ENCODE measurements around the gene SHOC1.
"Not testable (repeated sequence)": the region's sequence is repeated elsewhere in the genome, so short reads cannot be mapped to it uniquely, and the experiment has no call there.

SHOC1 gene

DNA sequence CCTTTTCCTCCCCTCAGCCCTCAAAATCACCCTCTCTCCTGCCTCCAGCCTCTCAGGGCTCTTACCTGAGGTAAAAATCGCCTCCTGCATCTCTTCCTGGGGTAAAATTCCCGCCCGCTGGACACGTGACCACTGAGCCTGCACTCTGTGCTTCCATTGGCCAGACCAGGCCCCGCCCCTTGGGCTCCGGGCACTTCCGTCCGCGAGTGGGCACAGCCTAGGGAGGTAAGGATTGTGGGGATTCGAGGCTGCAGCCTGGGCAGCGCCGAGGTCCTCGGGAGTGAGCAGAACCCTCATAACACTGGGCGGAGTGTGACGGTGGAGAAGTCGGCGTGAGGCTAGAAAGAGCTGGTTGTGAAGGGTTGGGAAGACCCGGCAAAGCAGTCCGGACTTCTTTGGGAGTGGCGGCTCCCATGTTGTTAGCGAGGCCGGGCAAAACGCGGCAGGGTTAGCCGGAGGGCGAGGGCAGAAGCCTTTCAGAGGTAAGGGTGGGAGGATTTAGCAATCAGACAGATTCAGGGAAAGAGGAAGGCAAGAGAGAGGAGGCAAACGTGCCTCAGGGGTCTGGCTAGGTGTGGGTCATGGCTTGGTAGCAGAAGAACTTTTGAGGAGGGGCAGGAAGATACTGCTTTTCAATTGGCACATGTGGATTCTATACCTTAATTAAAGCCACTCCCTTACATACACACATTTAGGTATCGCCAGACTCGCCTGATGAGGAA lies at the start of gene SHOC1:
Gene SHOC1 (minus strand): TSS at position 103 of the 722 bp plus-strand sequence. CDS start 3,519 bp downstream, outside the sequence.
- DNase-seq (ENCODE audit: low spot score) = no peak

DNA sequence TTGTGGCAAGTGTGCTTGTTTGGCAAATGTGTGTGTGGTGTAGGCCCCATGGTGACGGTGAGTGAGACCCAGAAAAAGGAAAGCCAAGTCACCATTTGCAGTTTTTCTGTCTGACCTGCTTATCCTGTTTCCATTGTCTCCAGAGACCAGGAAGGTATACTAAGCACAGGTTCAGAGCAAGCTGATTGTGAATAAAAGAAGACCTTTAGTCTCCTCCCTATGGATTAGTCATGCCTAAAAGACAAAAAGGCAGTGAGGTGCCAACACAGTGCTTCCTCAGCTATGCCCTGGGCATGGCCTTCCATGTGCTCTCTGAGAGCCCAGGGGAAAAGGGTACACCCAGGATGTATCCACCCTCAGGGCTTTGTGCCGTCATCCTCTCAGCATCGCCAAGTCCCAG lies 49.2 kb upstream of the SHOC1 start:
- DNase-seq (ENCODE audit: low spot score) = no peak

DNA sequence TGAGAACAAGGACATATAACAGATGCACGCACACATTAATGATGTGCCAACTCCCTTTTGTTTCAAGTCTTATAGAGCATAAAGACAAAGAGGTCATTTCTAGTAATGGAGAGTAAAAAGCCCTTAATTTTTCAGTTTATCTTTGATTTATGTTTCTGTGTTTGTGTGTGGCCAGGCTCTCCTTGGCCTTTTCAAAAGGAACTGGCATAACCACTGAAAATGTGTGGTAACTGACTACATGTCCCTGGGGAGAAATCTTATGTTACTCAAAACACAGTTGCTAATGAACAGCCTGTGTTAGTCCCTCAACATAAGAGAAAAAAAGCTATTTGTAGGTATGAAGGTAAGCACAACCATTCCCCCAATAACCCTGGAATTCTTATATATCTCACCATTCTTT lies 47.6 kb upstream of the SHOC1 start:
- DNase-seq (ENCODE audit: low spot score) = no peak

GRCh38 chr9:111840442-111840841 lies 45.7 kb upstream of the SHOC1 start:
- no peak for DNase-seq (ENCODE audit: low spot score)

DNA sequence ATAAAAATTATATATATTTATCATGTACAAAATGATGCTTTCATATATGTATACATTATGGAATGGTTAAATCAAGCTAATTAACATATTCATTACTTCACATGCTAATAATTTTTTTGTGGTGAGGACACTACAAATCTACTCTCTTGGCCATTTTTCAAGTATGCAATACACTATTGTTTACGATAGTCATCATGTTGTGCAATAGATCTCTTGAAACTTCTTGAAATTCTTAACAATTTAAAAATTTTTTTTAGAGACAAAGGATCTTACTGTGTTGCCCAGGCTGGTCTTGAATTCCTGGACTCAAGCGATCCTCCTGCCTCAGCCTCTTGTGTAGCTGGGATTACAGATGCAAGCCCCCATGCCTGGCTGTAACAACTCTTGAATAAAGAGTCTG lies 45.2 kb upstream of the SHOC1 start:
- no peak for DNase-seq (ENCODE audit: low spot score)

DNA sequence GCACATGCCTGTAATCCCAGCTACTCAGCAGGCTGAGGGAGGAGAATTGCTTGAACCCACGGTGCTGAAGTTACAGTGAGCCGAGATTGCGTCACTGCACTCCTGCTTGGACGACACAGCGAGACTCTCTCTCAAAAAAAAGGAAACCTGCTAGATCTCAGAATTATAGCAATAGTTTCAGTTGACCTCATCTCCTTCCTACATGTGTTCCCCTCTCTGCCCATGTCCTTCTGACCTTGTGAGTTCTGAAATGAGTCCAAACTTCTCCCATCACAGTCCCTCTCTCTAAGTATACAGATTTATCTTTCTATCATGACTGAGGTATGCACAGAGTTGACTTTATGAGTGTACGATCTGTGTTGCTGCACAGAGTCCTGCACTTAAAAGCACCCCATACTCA lies 44.6 kb upstream of the SHOC1 start:
- DNase-seq (ENCODE audit: low spot score) = no peak

GRCh38 chr9:111838439-111838838 lies 43.7 kb upstream of the SHOC1 start:
- no peak for DNase-seq (ENCODE audit: low spot score)

GRCh38 chr9:111836311-111836710 lies 41.6 kb upstream of the SHOC1 start:
- DNase-seq (ENCODE audit: low spot score) = no peak

- DNase-seq (ENCODE audit: low spot score) = no peak
These were observed 39.2 kb upstream of the SHOC1 start for GRCh38 chr9:111833941-111834340.

GRCh38 chr9:111832449-111832848 lies 37.7 kb upstream of the SHOC1 start:
- no peak for DNase-seq (ENCODE audit: low spot score)

- no peak for DNase-seq (ENCODE audit: low spot score)
These were observed 36.8 kb upstream of the SHOC1 start for GRCh38 chr9:111831371-111832108.

DNA sequence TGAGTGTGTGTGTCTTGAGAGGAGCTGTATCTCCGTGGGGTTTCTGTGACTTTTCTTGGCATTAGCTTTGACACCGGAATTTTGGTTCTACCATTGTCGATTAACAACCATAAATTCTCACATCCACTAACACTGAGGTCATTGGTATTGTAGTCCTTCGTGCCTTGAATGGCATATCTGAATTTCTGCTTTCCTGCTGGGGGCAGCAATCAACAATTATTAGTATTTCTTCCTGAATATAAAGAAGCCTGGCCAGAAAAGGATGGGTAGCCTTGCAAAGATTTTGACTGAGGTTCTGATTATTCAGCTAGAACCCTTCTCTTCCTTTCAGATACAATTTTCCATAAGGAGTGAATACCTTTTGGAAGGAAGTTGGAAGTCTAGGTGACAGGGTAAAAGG lies 33.5 kb upstream of the SHOC1 start:
- DNase-seq (ENCODE audit: low spot score) = no peak

DNA sequence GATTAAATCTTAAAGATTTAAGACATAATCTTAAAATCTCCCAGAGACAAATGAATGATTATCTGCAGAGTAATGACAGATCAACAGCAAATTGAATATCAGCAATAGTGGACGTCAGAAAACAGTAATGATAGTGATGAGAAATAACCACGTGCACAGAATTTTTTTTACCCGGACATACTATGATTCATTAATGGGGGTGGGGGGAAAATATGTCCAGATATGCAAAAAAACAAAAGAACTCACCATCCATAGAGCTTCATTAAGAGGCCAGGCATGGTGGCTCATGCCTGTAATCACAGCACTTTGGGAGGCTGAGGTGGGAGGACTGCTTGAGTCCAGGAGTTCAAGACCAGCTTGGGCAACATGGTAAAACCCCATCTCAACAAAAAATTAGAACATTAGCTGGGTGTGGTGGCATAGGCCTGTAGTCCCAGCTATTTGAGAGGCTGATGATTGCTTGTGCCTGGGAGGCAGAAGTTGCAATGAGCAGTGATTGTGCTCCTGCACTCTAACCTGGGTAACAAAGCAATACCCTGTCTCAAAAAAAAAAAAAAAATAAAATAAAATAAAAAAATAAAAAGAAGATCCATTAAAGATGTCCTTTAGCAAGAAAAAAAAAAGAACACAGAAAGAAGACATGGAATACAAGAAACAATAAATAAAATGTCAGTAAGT lies 30.9 kb upstream of the SHOC1 start:
- no peak for DNase-seq (ENCODE audit: low spot score)

- no peak for DNase-seq (ENCODE audit: low spot score)
These were observed 26.3 kb upstream of the SHOC1 start for GRCh38 chr9:111821006-111821528.

DNA sequence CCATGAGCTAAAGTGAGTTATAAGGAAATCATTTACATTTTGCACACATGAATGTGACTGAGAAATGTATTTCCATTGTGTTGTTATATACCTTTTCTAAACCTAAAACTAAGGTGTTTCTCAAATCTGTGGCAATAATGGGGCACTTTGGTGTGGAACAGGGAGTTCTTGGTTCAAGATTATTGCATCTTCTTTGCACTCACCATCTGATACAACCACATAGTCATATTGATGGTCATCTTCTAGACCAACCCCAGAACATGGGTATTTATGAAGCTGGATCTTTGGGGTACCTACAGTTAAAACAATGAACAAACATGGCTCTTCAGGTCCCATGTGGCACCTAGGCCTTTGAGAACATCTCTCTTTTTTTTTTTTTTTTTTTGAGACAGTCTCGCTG lies 24.6 kb upstream of the SHOC1 start:
- no peak for DNase-seq (ENCODE audit: low spot score)

GRCh38 chr9:111815285-111816070 lies 20.7 kb upstream of the SHOC1 start:
- no peak for DNase-seq (ENCODE audit: low spot score)

- DNase-seq (ENCODE audit: low spot score) = no peak
These were observed 17.6 kb upstream of the SHOC1 start for GRCh38 chr9:111812337-111812736.

- DNase-seq (ENCODE audit: low spot score) = no peak
These were observed 16.2 kb upstream of the SHOC1 start for GRCh38 chr9:111810908-111811307.

- not testable (repeated sequence) for DNase-seq (ENCODE audit: low spot score)
These were observed 15.7 kb upstream of the SHOC1 start for GRCh38 chr9:111810415-111810814.

DNA sequence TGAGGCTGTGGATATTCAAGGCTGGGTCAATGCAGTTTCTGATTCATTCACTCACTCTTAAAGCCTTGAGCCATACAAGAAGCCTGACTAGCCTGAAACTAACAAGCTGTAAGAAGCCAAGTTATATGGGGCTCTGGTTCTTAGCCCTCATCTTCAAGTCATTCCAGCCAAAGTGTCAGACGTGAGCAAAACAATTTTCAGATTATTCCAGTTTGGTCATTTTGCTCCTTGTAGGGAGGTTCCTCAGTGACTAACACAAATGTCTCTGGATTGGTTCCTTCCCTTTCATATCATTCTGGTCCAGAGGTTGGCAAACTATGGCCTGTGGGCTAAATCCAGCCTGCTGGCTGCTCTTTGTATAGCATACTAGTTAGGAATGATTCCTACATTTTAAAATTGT lies 12.5 kb upstream of the SHOC1 start:
- no peak for DNase-seq (ENCODE audit: low spot score)

GRCh38 chr9:111806259-111806658 lies 11.5 kb upstream of the SHOC1 start:
- DNase-seq (ENCODE audit: low spot score) = no peak

DNA sequence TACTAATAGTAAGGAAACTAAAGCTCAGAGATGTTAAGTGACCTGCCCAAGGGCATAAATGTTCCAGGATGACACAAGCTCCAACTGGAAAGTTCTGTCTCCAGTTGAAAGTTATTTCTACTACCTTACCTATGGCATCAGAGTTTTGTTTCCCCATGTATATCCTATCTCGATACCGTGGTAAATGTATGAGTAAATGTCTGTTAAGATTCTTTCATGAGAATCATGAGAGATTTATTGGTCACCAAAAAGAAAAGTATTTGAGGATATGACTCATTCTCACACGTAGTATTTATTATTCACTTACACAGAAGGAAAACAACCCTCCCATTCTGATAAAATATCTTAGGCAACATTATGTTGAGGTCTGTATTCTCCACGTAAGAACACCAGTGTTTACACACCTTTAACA lies 11.1 kb upstream of the SHOC1 start:
- DNase-seq (ENCODE audit: low spot score) = no peak
